ENCODE data around the gene ARHGAP4. TPM values are rescaled to one million over a fixed set of nuclear protein-coding genes. Genes with fewer than 3 reads are reported as not detected.

Gene ARHGAP4
- total and polyA plus RNA-seq, 2 of the 4 experiments (the other 2 are of a cell fraction) = 0.18 to 0.72 TPM

DNA sequence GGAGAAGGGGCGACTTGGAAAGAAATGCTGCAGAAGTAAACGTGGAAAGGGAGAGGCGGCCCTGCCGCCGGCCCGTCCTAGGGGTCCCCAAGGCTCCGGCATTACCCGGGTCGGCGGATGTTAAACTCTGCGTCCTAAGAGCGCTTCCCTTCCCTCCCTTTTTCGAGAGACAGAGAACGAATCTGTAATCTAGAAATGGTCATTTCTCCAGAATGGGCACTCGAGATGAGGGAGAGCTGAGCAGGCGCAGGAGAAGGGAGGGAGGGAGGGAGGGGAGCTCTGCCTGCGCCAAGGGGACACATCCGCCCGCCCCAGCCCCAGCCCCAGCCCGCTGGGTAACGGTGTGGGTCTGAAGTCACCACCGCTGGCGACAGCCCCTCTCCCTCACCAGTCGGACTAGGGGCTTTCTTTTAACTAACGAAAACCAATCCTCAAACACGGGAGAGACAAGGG, 43.9 kb upstream of the ARHGAP4 start:
- no peak for ATAC-seq (ENCODE audit: low read depth)
- H3K27ac ChIP-seq (ENCODE audit: insufficient read depth, low read length) = peak overlapping the region; percentile 100
- no CpG with 5 or more reads among the region's 26 CpGs for WGBS, 2 experiments (ENCODE audit: extremely low coverage in 2 of 2, insufficient read length in 1 of 2)
- peak overlapping the region; percentile 85; the same call in 1 of the 2 replicates for H3K14ac ChIP-seq (replicated peaks; ENCODE audit: low read depth, low read length)
- intact Hi-C loops (cut with micrococcal nuclease) (loop anchor here (2.0 kb wide), 1 partner anchor 77 kb away; no protein-coding TSS in a partner anchor), dilution Hi-C loops (cut with HindIII; ENCODE audit: low sequenced_read_pairs, unreplicated experiment) (no loop called here), in situ Hi-C loops (cut with MboI; ENCODE audit: low sequenced_read_pairs) (loop anchor here (10.0 kb wide), 1 partner anchor 205 kb away; the partner anchor contains the start of gene PLXNB3)
- H3K18ac ChIP-seq (ENCODE audit: low read depth, low read length) = peak overlapping the region; percentile 84
- H2AFZ ChIP-seq (replicated peaks; ENCODE audit: low read length, poor library complexity) = peak overlapping the region; percentile 75
- BruUV-seq (replicated peaks) = no TSS peak
- peak overlapping the region; percentile 83; the same call in 1 of the 2 replicates for H3K23ac ChIP-seq (ENCODE audit: low read depth, low read length)
- ChIA-PET CTCF (no interaction called here), POLR2A (ENCODE audit: unreplicated experiment) (no interaction called here)
- no peak overlapping the region for H2BK15ac ChIP-seq (ENCODE audit: low read depth, low read length)
- H3K9ac ChIP-seq (ENCODE audit: low read depth, low read length) = peak overlapping the region; percentile 93
- peaks cover 24% of the 10 kb centered on the region for H3K4me1 ChIP-seq (ENCODE audit: control insufficient read depth, insufficient read depth, low read length)
- H3K56ac ChIP-seq (ENCODE audit: extremely low read depth, insufficient read depth, low read length) = peak overlapping the region; percentile 51
- H3K79me1 ChIP-seq (ENCODE audit: low read depth in 1 of 2, low read length in 2 of 2) = peaks cover 14 to 33% of the 10 kb centered on the region in 2 experiments; a peak in 2 of 4 replicates
- H3K4me2 ChIP-seq (ENCODE audit: low read depth, low read length) = peak overlapping the region; percentile 87
- H3K4me3 ChIP-seq (ENCODE audit: insufficient read depth, low read depth, low read length) = peak overlapping the region; percentile 96
- peaks cover 59% of the 10 kb centered on the region for H4K20me1 ChIP-seq (ENCODE audit: insufficient read depth, low read length)
- peaks cover 12% of the 10 kb centered on the region; the same call in 1 of the 2 replicates for H3K9me1 ChIP-seq (ENCODE audit: insufficient read depth, low read length)
- no peaks in the 10 kb centered on the region for H3K9me3 ChIP-seq (ENCODE audit: control insufficient read depth, insufficient read depth, low read length)
- H4K91ac ChIP-seq (ENCODE audit: insufficient read depth, low read depth, low read length) = peak overlapping the region; percentile 65; the same call in 1 of the 2 replicates
- H2BK5ac ChIP-seq (ENCODE audit: low read depth, low read length, poor library complexity, severe bottlenecking) = peak overlapping the region; percentile 93
- H3K27me3 ChIP-seq (ENCODE audit: control insufficient read depth, insufficient read depth, low read length) = no peaks in the 10 kb centered on the region
- peak overlapping the region; percentile 91 for H3K4ac ChIP-seq (ENCODE audit: low read depth, low read length)
- H2AK9ac ChIP-seq (replicated peaks; ENCODE audit: low read depth, low read length, poor library complexity) = peak overlapping the region; percentile 81
- H4K8ac ChIP-seq (ENCODE audit: low read depth in 2 of 2, low read length in 2 of 2) = peak overlapping the region; percentile 64 to 75; a peak in 2 of 4 replicates
- H3K36me3 ChIP-seq (ENCODE audit: control insufficient read depth, insufficient read depth, low read length) = no peaks in the 10 kb centered on the region
- no peak overlapping the region for H2BK20ac ChIP-seq (ENCODE audit: low read depth, low read length)
- peak overlapping the region; percentile 42; the same call in 1 of the 2 replicates for H2BK120ac ChIP-seq (ENCODE audit: low read depth, low read length)
- 0 out of 2 replicates have a peak overlapping the region, but pooled peaks have one; percentile 67 for H4K5ac ChIP-seq (ENCODE audit: low read depth, low read length)
- 0 out of 2 replicates have a peak, but pooled peaks have one; percentile 1 for TF ChIP-seq MXI1 (IDR thresholded peaks at IDR 0.05; ENCODE audit: borderline replicate concordance, low read depth, low read length)
- no peak for TF ChIP-seq RFX5 (IDR thresholded peaks at IDR 0.05; ENCODE audit: low read depth, low read length)
- DNase-seq = peak; percentile 23
- H2AK5ac ChIP-seq (ENCODE audit: low read depth, low read length) = peak overlapping the region; percentile 66

Measured in IMR-90 (cell line).